SK-N-SH (cell line): ENCODE results near the gene H1-8. TPM values are rescaled to one million over a fixed set of nuclear protein-coding genes. Genes with fewer than 3 reads are reported as not detected.

Experiments
- CTCF ChIA-PET: fragments of 300-600, 350-600 bp; formaldehyde crosslinking; extraction: SDS; loops from one replicate; lab custom pipeline; 2021; lab: Yijun Ruan, JAX
- POLR2A ChIA-PET: fragments of 350-600 bp; sonication (Branson Sonifier 250); formaldehyde crosslinking; extraction: SDS; loops from one replicate; lab custom pipeline; 2020; ENCODE audit warnings: antibody characterized with exemption, inconsistent platforms; lab: Yijun Ruan, JAX
- DNase-seq: peaks from one replicate; pipeline ENCODE4 v3.0.0; 2012
- H2AFZ ChIP-seq: fragments of 200-600 bp; sonication (generic); 2 replicates; pipeline ENCODE4 v1.8.1; 2016; ENCODE audit warnings: antibody characterized with exemption, mild to moderate bottlenecking, low read depth
- H3F3A ChIP-seq: fragments of 200-600 bp; sonication (generic); replicated peaks from 2 replicates; pipeline ENCODE3; 2016; ENCODE audit warnings: antibody characterized with exemption, mild to moderate bottlenecking; ENCODE audit not compliant: insufficient read depth
- H3K27ac ChIP-seq, 2 experiments: fragments of 200-500 bp in 1 of 2; fragments of 200-600 bp in 1 of 2; sonication (Bioruptor generic) in 1 of 2; sonication (generic), shearing (Covaris generic) in 1 of 2; 2 replicates each; pipeline versions ENCODE4 v1.5.1 to v1.6.1; 2014 to 2016; ENCODE audit warnings: low read depth in 2 of 2, inconsistent platforms in 1 of 2, low read length in 1 of 2, mild to moderate bottlenecking in 1 of 2, mixed read lengths in 1 of 2
- H3K27me3 ChIP-seq: fragments of 200-600 bp; sonication (generic), shearing (Covaris generic); 2 replicates; pipeline ENCODE4 v1.6.1; 2016; ENCODE audit warnings: mixed run types; ENCODE audit not compliant: insufficient read depth
- H3K36me3 ChIP-seq, 2 experiments: fragments of 200-500 bp in 1 of 2; fragments of 200-600 bp in 1 of 2; sonication (Bioruptor generic) in 1 of 2; sonication (generic) in 1 of 2; replicated peaks in 1 of 2; 2 replicates each; pipeline versions ENCODE3 to v1.5.1; 2014 to 2016; ENCODE audit warnings: low read length in 1 of 2, mild to moderate bottlenecking in 1 of 2; ENCODE audit not compliant: insufficient read depth in 2 of 2, control insufficient read depth in 1 of 2
- H3K4me1 ChIP-seq, 2 experiments: fragments of 200-500 bp in 1 of 2; fragments of 200-600 bp in 1 of 2; sonication (Bioruptor generic) in 1 of 2; sonication (generic), shearing (Covaris generic) in 1 of 2; 2 replicates each; pipeline versions ENCODE4 v1.5.1 to v1.6.1; 2014 to 2016; ENCODE audit warnings: low read depth in 1 of 2, low read length in 1 of 2, mixed run types in 1 of 2; ENCODE audit not compliant: insufficient read depth in 2 of 2, control insufficient read depth in 1 of 2
- H3K4me2 ChIP-seq: fragments of 200-600 bp; sonication (generic), shearing (Covaris generic); 2 replicates; pipeline ENCODE4 v1.6.1; 2017; ENCODE audit warnings: mixed run types
- H3K4me3 ChIP-seq, 2 experiments: fragments of 200-500 bp in 1 of 2; fragments of 200-600 bp in 1 of 2; sonication (Bioruptor generic) in 1 of 2; sonication (generic), shearing (Covaris generic) in 1 of 2; 2 replicates each; pipeline versions ENCODE4 v1.5.1 to v1.8.1; 2014 to 2016; ENCODE audit warnings: low read depth in 2 of 2, inconsistent platforms in 1 of 2, low read length in 1 of 2, mild to moderate bottlenecking in 1 of 2, mixed read lengths in 1 of 2, moderate library complexity in 1 of 2
- H3K79me2 ChIP-seq: fragments of 200-600 bp; sonication (generic); 2 replicates; pipeline ENCODE4 v1.8.1; 2017; ENCODE audit warnings: mild to moderate bottlenecking; ENCODE audit not compliant: insufficient read depth
- H3K9ac ChIP-seq: fragments of 200-600 bp; sonication (generic); 2 replicates; pipeline ENCODE4 v1.6.1; 2017; ENCODE audit warnings: mixed run types
- H3K9me2 ChIP-seq: fragments of 200-600 bp; sonication (generic); 2 replicates; pipeline ENCODE4 v1.6.1; 2017; ENCODE audit warnings: mixed run types
- H3K9me3 ChIP-seq: fragments of 200-600 bp; sonication (generic); 2 replicates; pipeline ENCODE4 v1.6.1; 2017; ENCODE audit warnings: mixed run types, mild to moderate bottlenecking, moderate library complexity
- H4K20me1 ChIP-seq: fragments of 200-600 bp; sonication (generic); 2 replicates; pipeline ENCODE4 v1.6.1; 2017; ENCODE audit warnings: mild to moderate bottlenecking, mixed run types; ENCODE audit not compliant: insufficient read depth
- CHD2 ChIP-seq: fragments of 150-350 bp; IDR thresholded peaks from 2 replicates; pipeline ENCODE4 v1.6.1; 2018; ENCODE audit warnings: low read length; ENCODE audit not compliant: partially characterized antibody
- GATA2 ChIP-seq: sonication (generic); formaldehyde crosslinking; IDR thresholded peaks from 2 replicates; pipeline ENCODE4 v1.5.0; 2020; ENCODE audit warnings: mild to moderate bottlenecking, missing genetic modification reagents
- JUND ChIP-seq: IDR thresholded peaks from 2 replicates; pipeline ENCODE4 v1.4.0; 2012
- NRF1 ChIP-seq: IDR thresholded peaks from 2 replicates; pipeline ENCODE4 v1.6.1; 2012; ENCODE audit warnings: low read depth, mild to moderate bottlenecking, low read length
- POLR2AphosphoS5 ChIP-seq: IDR thresholded peaks from 2 replicates; pipeline ENCODE4 v1.6.1; 2012; ENCODE audit warnings: low read depth, low read length
- RAD21 ChIP-seq: IDR thresholded peaks from 2 replicates; pipeline ENCODE4 v1.6.1; 2012; ENCODE audit warnings: mild to moderate bottlenecking, low read length
- WGBS: methylation state at CpG from one replicate; pipeline ENCODE4 v1.1.6; 2017; ENCODE audit warnings: low lambda C conversion rate; 5-methylcytosine and 5-hydroxymethylcytosine counted together
- polyA plus RNA-seq, 3 experiments: library from polyadenylated mRNA; depleted of rRNA; stranded (reverse); fragments of >200 nt; gene quantifications; 2 replicates each; pipeline ENCODE4 v1.2.3, GENCODE V29; 2012
- TF ChIP-seq, protein P1 (sequence below): IDR thresholded peaks from 2 replicates; pipeline ENCODE4 v1.6.1; 2012; ENCODE audit warnings: mild to moderate bottlenecking, low read depth, low read length, moderate library complexity
- TF ChIP-seq, protein P2 (sequence below): fragments of 150-350 bp; IDR thresholded peaks from 2 replicates; pipeline ENCODE4 v1.6.1; 2016; ENCODE audit warnings: mild to moderate bottlenecking, low read depth, low read length

Gene H1-8
- polyA plus RNA-seq, 1 of the 3 experiments (the other 2 are of a cell fraction): not detected

DNA sequence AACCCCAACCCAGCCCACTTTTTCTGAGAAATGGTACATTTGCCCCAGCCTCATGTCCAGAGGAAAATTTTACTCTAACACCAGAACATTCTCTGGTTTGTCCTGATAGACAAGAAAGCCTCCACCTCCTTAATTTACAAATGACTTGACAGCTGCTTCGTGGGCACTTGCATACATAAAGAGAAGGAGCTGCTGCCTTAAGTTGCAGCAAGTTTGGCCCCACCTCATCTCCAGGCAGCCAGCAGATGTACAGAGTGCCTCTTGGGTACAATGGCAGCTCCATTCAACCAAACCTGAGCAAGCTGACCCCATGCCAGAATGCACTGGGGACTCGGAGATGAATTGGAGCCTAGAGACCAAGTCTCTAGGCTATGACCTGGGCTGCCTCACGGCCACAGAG lies 6.2 kb upstream of the H1-8 start:
- DNase-seq: no peak
- H3K27ac ChIP-seq: no peak overlapping the region
- H3K9me2 ChIP-seq: no peaks in the 10 kb centered on the region
- no peaks in the 10 kb centered on the region for H3K9me3 ChIP-seq
- H3K79me2 ChIP-seq: no peaks in the 10 kb centered on the region
- H3K27me3 ChIP-seq: no peaks in the 10 kb centered on the region
- H4K20me1 ChIP-seq: no peaks in the 10 kb centered on the region
- POLR2A ChIA-PET: no interaction called here
- H2AFZ ChIP-seq: no peak overlapping the region
- no peak overlapping the region for H3K4me2 ChIP-seq
- H3K4me3 ChIP-seq: no peak overlapping the region
- no peaks in the 10 kb centered on the region for H3F3A ChIP-seq
- CTCF ChIA-PET: interaction anchor here (0.8 kb wide), 1 partner anchor 25 kb away, joined by 3 read pairs; no protein-coding TSS in a partner anchor
- H3K36me3 ChIP-seq: no peaks in the 10 kb centered on the region
- H3K4me1 ChIP-seq: no peaks in the 10 kb centered on the region; a peak in 1 of 4 replicates
- 91% methylated on average over 3 of the region's 3 CpGs for WGBS
- no peak overlapping the region for H3K9ac ChIP-seq
- TF ChIP-seq, protein P1, sequence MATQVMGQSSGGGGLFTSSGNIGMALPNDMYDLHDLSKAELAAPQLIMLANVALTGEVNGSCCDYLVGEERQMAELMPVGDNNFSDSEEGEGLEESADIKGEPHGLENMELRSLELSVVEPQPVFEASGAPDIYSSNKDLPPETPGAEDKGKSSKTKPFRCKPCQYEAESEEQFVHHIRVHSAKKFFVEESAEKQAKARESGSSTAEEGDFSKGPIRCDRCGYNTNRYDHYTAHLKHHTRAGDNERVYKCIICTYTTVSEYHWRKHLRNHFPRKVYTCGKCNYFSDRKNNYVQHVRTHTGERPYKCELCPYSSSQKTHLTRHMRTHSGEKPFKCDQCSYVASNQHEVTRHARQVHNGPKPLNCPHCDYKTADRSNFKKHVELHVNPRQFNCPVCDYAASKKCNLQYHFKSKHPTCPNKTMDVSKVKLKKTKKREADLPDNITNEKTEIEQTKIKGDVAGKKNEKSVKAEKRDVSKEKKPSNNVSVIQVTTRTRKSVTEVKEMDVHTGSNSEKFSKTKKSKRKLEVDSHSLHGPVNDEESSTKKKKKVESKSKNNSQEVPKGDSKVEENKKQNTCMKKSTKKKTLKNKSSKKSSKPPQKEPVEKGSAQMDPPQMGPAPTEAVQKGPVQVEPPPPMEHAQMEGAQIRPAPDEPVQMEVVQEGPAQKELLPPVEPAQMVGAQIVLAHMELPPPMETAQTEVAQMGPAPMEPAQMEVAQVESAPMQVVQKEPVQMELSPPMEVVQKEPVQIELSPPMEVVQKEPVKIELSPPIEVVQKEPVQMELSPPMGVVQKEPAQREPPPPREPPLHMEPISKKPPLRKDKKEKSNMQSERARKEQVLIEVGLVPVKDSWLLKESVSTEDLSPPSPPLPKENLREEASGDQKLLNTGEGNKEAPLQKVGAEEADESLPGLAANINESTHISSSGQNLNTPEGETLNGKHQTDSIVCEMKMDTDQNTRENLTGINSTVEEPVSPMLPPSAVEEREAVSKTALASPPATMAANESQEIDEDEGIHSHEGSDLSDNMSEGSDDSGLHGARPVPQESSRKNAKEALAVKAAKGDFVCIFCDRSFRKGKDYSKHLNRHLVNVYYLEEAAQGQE: no peak
- no peak for TF ChIP-seq JUND
- TF ChIP-seq CHD2: no peak
- TF ChIP-seq NRF1: no peak

DNA sequence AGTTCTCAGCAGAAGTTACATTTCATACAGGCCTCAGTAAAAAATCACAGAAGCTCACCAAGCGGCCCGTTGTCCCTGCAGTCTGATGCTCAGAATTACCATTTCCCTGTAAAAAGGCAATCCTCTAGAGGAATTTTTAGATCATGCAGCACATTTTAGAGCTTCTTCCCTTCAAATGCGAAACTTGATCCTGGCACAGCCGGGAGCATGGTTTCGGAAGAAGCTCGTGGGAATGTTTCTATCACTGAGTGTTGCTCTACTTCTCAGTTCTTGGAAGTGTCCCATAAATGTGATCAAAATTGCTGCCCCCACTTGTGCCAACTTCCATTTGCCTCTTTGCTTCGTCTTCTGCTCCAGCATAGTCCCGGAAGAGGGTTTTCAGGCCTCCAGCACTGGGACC lies 3.8 kb upstream of the H1-8 start:
- Histone ChIP-seq H3K9ac (no peak overlapping the region), H3K27ac (no peak overlapping the region), H3K9me3 (no peaks in the 10 kb centered on the region), H3K4me1 (no peaks in the 10 kb centered on the region; a peak in 1 of 4 replicates), H3K9me2 (no peaks in the 10 kb centered on the region), H2AFZ (no peak overlapping the region), H3F3A (no peaks in the 10 kb centered on the region), H3K79me2 (no peaks in the 10 kb centered on the region), H4K20me1 (no peaks in the 10 kb centered on the region), H3K36me3 (no peaks in the 10 kb centered on the region), H3K4me2 (no peak overlapping the region), H3K4me3 (no peak overlapping the region), H3K27me3 (no peaks in the 10 kb centered on the region)
- POLR2A ChIA-PET: no interaction called here
- TF ChIP-seq POLR2AphosphoS5 (no peak), JUND (no peak)
- 90% methylated on average over 8 of the region's 8 CpGs for WGBS
- CTCF ChIA-PET: interaction anchor here (1.4 kb wide), 1 partner anchor 13 kb away, joined by 3 read pairs; no protein-coding TSS in a partner anchor
- no peak for DNase-seq

DNA sequence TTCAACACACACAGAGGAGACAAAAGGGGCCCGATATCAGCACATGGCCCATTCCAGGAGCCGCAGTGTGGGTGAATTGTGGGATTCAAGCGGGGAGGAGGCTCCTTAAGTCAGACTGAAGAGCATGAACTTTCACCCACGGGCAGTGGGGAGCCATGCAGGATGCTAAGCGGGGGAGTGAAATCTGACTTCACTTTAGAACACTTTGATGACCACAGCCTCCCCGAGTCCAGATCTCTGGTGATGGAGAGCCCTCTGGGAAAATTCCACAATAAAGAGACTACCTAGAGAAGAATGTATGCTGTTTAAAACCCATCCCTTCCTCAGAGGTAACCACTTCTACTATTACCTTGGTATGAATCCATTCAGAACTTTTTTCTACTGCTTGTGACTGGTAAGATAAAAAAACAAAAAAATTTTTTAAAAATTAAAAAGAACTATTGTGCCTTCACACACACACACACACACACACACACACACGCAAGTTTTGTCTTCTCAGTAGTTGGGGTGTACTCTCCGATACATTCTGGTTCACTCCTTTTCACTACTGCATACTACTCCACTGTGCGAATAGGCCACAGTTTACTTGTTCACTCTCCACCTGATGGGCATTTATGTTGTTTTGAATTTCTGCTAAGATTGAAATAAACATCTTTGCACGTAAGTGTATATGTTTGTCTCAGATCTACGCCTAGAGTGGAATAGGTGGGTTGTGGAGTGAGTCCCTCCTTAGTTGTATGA lies 2.0 kb upstream of the H1-8 start:
- no peak overlapping the region for H2AFZ ChIP-seq
- no peak overlapping the region for H3K9ac ChIP-seq
- TF ChIP-seq, protein P2, sequence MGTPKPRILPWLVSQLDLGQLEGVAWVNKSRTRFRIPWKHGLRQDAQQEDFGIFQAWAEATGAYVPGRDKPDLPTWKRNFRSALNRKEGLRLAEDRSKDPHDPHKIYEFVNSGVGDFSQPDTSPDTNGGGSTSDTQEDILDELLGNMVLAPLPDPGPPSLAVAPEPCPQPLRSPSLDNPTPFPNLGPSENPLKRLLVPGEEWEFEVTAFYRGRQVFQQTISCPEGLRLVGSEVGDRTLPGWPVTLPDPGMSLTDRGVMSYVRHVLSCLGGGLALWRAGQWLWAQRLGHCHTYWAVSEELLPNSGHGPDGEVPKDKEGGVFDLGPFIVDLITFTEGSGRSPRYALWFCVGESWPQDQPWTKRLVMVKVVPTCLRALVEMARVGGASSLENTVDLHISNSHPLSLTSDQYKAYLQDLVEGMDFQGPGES: no peak
- no peak for TF ChIP-seq RAD21
- no peak for TF ChIP-seq GATA2 (CRISPR knock-in tag)
- no peak overlapping the region for H3K4me2 ChIP-seq
- no peak overlapping the region for H3K4me3 ChIP-seq
- no peaks in the 10 kb centered on the region for H4K20me1 ChIP-seq
- CTCF ChIA-PET: interaction anchor here (0.7 kb wide), 1 partner anchor 91 kb away, joined by 3 read pairs; no protein-coding TSS in a partner anchor
- no peaks in the 10 kb centered on the region for H3K9me2 ChIP-seq
- no peaks in the 10 kb centered on the region for H3K4me1 ChIP-seq
- no peaks in the 10 kb centered on the region for H3F3A ChIP-seq
- 85% methylated on average over 11 of the region's 11 CpGs for WGBS
- H3K79me2 ChIP-seq: no peaks in the 10 kb centered on the region
- no peak overlapping the region for H3K27ac ChIP-seq
- H3K9me3 ChIP-seq: no peaks in the 10 kb centered on the region
- H3K36me3 ChIP-seq: no peaks in the 10 kb centered on the region
- no peaks in the 10 kb centered on the region for H3K27me3 ChIP-seq
- POLR2A ChIA-PET: no interaction called here
- DNase-seq: no peak
